ENCODE measurements around the gene SHH.

GRCh38 chr7:155798673-155799439, 13.4 kb downstream of the SHH start:
- TF ChIP-seq CTCF (IDR thresholded peaks at IDR 0.05) = no peak
- no peak for TF ChIP-seq EP300 (IDR thresholded peaks at IDR 0.05)
- TF ChIP-seq POLR2A (IDR thresholded peaks at IDR 0.05) = no peak

Measured in tibial nerve (tissue), 4 donors.